Fibroblast of lung (primary cell): ENCODE data around the gene AAR2. TPM values are rescaled to one million over a fixed set of nuclear protein-coding genes. Genes with fewer than 3 reads are reported as not detected.

Source experiments
- DNase-seq, 2 donors: peaks; one replicate each; pipeline versions ENCODE4 v3.0.0 to v3.0.0-alpha.2; 2010; ENCODE audit warnings: low read depth in 2 of 2
- H2AFZ ChIP-seq: 2 replicates; pipeline ENCODE4 v1.5.1; 2012; ENCODE audit warnings: low read length, control low read depth, inconsistent platforms
- H3K27ac ChIP-seq: 2 replicates; pipeline ENCODE4 v1.5.1; 2011; ENCODE audit warnings: low read length, control low read depth; ENCODE audit not compliant: insufficient read depth
- H3K27me3 ChIP-seq: 2 replicates; pipeline ENCODE4 v1.5.1; 2011; ENCODE audit warnings: mild to moderate bottlenecking, low read length; ENCODE audit not compliant: control insufficient read depth, insufficient read depth
- H3K36me3 ChIP-seq: 2 replicates; pipeline ENCODE4 v1.5.1; 2011; ENCODE audit warnings: low read length; ENCODE audit not compliant: control insufficient read depth, insufficient read depth
- H3K4me1 ChIP-seq: 2 replicates; pipeline ENCODE4 v1.5.1; 2011; ENCODE audit warnings: low read length; ENCODE audit not compliant: control insufficient read depth, insufficient read depth; ENCODE audit errors: extremely low read depth
- H3K4me2 ChIP-seq: 2 replicates; pipeline ENCODE4 v1.5.1; 2011; ENCODE audit warnings: low read length, control low read depth; ENCODE audit not compliant: insufficient read depth; ENCODE audit errors: extremely low read depth
- H3K4me3 ChIP-seq, 4 experiments: fragments of 200-600 bp in 1 of 4; sonication (generic) in 1 of 4; replicated peaks in 1 of 4; 2 replicates each; pipeline ENCODE4 v1.5.1; 2011 to 2016; ENCODE audit warnings: low read length in 4 of 4, low read depth in 3 of 4, mild to moderate bottlenecking in 3 of 4, control low read depth in 2 of 4, inconsistent platforms in 1 of 4, mixed read lengths in 1 of 4; ENCODE audit not compliant: insufficient read depth in 1 of 4; ENCODE audit errors: control extremely low read depth in 1 of 4
- H3K79me2 ChIP-seq: 2 replicates; pipeline ENCODE4 v1.5.1; 2012; ENCODE audit warnings: mild to moderate bottlenecking, low read length, inconsistent platforms; ENCODE audit not compliant: control insufficient read depth, insufficient read depth
- H3K9ac ChIP-seq: 2 replicates; pipeline ENCODE4 v1.5.1; 2011; ENCODE audit warnings: mild to moderate bottlenecking, low read length, control low read depth; ENCODE audit not compliant: insufficient read depth
- H3K9me3 ChIP-seq: 2 replicates; pipeline ENCODE4 v1.5.1; 2012; ENCODE audit warnings: low read depth, low read length; ENCODE audit not compliant: control insufficient read depth, insufficient read depth
- H4K20me1 ChIP-seq: 2 replicates; pipeline ENCODE4 v1.5.1; 2011; ENCODE audit warnings: low read length; ENCODE audit not compliant: control insufficient read depth, insufficient read depth; ENCODE audit errors: extremely low read depth
- EZH2 ChIP-seq: IDR thresholded peaks from 2 replicates; pipeline ENCODE4 v1.5.1; 2012; ENCODE audit warnings: low read length, control low read depth, mild to moderate bottlenecking; ENCODE audit errors: missing control alignments
- polyA plus RNA-seq, 2 donors: library from polyadenylated mRNA; depleted of rRNA in 1 of 2; stranded (reverse) in 1 of 2; unstranded in 1 of 2; fragments of >200 nt; gene quantifications; 2 replicates each; pipeline ENCODE4 v1.2.1, GENCODE V29; 2011 to 2012; ENCODE audit warnings: missing spikeins in 1 of 2
- total RNA-seq: library from RNA; depleted of rRNA; stranded (reverse); fragments of >200 nt; gene quantifications from 2 replicates; pipeline ENCODE4 v1.2.1, GENCODE V29; 2014
- TF ChIP-seq, protein P1 (sequence below), 2 donors: IDR thresholded peaks in 1 of 2; conservative IDR thresholded peaks in 1 of 2; 1 replicate in 1 of 2; 2 replicates in 1 of 2; pipeline ENCODE4 v1.5.1; 2011 to 2012; ENCODE audit warnings: low read length in 2 of 2, control low read depth in 1 of 2, inconsistent platforms in 1 of 2, low read depth in 1 of 2, mild to moderate bottlenecking in 1 of 2

The AAR2 gene
- total and polyA plus RNA-seq, 2 donors (not counting 1 experiment from before 2014, with no cell fraction given): 24.6 to 25.3 TPM

- no peak overlapping the region for H3K9ac ChIP-seq
- no peaks in the 10 kb centered on the region for H3K79me2 ChIP-seq
- H3K27me3 ChIP-seq: peaks cover 11% of the 10 kb centered on the region
- TF ChIP-seq, protein P1, sequence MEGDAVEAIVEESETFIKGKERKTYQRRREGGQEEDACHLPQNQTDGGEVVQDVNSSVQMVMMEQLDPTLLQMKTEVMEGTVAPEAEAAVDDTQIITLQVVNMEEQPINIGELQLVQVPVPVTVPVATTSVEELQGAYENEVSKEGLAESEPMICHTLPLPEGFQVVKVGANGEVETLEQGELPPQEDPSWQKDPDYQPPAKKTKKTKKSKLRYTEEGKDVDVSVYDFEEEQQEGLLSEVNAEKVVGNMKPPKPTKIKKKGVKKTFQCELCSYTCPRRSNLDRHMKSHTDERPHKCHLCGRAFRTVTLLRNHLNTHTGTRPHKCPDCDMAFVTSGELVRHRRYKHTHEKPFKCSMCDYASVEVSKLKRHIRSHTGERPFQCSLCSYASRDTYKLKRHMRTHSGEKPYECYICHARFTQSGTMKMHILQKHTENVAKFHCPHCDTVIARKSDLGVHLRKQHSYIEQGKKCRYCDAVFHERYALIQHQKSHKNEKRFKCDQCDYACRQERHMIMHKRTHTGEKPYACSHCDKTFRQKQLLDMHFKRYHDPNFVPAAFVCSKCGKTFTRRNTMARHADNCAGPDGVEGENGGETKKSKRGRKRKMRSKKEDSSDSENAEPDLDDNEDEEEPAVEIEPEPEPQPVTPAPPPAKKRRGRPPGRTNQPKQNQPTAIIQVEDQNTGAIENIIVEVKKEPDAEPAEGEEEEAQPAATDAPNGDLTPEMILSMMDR (conservative IDR thresholded peaks at IDR 0.05 in 1 of 2, IDR thresholded peaks at IDR 0.05 in 1 of 2; ENCODE audit: low read depth in 1 of 2, low read length in 2 of 2): no peak
- no peak for TF ChIP-seq EZH2
- H3K27ac ChIP-seq: no peak overlapping the region
- no peak for DNase-seq
- no peaks in the 10 kb centered on the region for H3K9me3 ChIP-seq
- H3K36me3 ChIP-seq: no peaks in the 10 kb centered on the region
- H3K4me2 ChIP-seq: no peak overlapping the region
- no peak overlapping the region for H2AFZ ChIP-seq
- H4K20me1 ChIP-seq: no peaks in the 10 kb centered on the region
- H3K4me1 ChIP-seq: no peaks in the 10 kb centered on the region
- H3K4me3 ChIP-seq: no peak overlapping the region
Measured at GRCh38 chr20:36279776-36280175, 43.5 kb downstream of the AAR2 start.

GRCh38 chr20:36281785-36282380 is 45.6 kb downstream of the AAR2 start:
- H3K9ac ChIP-seq: no peak overlapping the region
- no peak overlapping the region for H3K4me2 ChIP-seq
- no peak for TF ChIP-seq EZH2
- TF ChIP-seq, protein P1 (conservative IDR thresholded peaks at IDR 0.05 in 1 of 2, IDR thresholded peaks at IDR 0.05 in 1 of 2; ENCODE audit: low read depth in 1 of 2, low read length in 2 of 2): no peak
- no peaks in the 10 kb centered on the region for H3K79me2 ChIP-seq
- no peak for DNase-seq
- H3K27me3 ChIP-seq: peaks cover 11% of the 10 kb centered on the region
- H3K9me3 ChIP-seq: no peaks in the 10 kb centered on the region
- no peak overlapping the region for H3K4me3 ChIP-seq
- H2AFZ ChIP-seq: no peak overlapping the region
- no peaks in the 10 kb centered on the region for H3K36me3 ChIP-seq
- H3K4me1 ChIP-seq: no peaks in the 10 kb centered on the region
- H4K20me1 ChIP-seq: no peaks in the 10 kb centered on the region
- no peak overlapping the region for H3K27ac ChIP-seq

- DNase-seq: no peak
- no peak overlapping the region for H3K4me2 ChIP-seq
- no peak overlapping the region for H3K9ac ChIP-seq
- no peaks in the 10 kb centered on the region for H3K9me3 ChIP-seq
- H3K4me1 ChIP-seq: no peaks in the 10 kb centered on the region
- no peak overlapping the region for H2AFZ ChIP-seq
- no peak overlapping the region for H3K27ac ChIP-seq
- H3K79me2 ChIP-seq: no peaks in the 10 kb centered on the region
- TF ChIP-seq EZH2: no peak
- TF ChIP-seq, protein P1 (conservative IDR thresholded peaks at IDR 0.05 in 1 of 2, IDR thresholded peaks at IDR 0.05 in 1 of 2; ENCODE audit: low read depth in 1 of 2, low read length in 2 of 2): no peak
- H3K27me3 ChIP-seq: peaks cover 5% of the 10 kb centered on the region
- H3K4me3 ChIP-seq: no peak overlapping the region
- H3K36me3 ChIP-seq: no peaks in the 10 kb centered on the region
- H4K20me1 ChIP-seq: no peaks in the 10 kb centered on the region
Measured at GRCh38 chr20:36284751-36285150, 48.5 kb downstream of the AAR2 start.
